SK-N-MC (cell line): ENCODE data around the gene NLGN1.

Source experiments
- DNase-seq: peaks from one replicate; pipeline ENCODE4 v3.0.0-alpha.2; 2011; ENCODE audit warnings: low read depth, low spot score
- H3K27ac ChIP-seq: fragments of 200-600 bp; sonication (generic); 2 replicates; pipeline ENCODE4 v1.5.1; 2016; ENCODE audit warnings: mixed run types
- H3K36me3 ChIP-seq: fragments of 200-600 bp; sonication (generic); 2 replicates; pipeline ENCODE4 v1.6.1; 2017; ENCODE audit warnings: antibody characterized with exemption, low read length, mixed read lengths; ENCODE audit not compliant: insufficient read depth
- H3K4me3 ChIP-seq: fragments of 200-600 bp; sonication (generic); 2 replicates; pipeline ENCODE4 v1.5.1; 2016
- H3K9ac ChIP-seq: fragments of 200-600 bp; sonication (generic); 2 replicates; pipeline ENCODE4 v1.8.0; 2017; ENCODE audit warnings: mixed run types, mixed read lengths; ENCODE audit not compliant: insufficient read length
- H3K9me3 ChIP-seq: fragments of 200-600 bp; sonication (generic); 2 replicates; pipeline ENCODE4 v1.6.1; 2017; ENCODE audit warnings: low read depth, mild to moderate bottlenecking, antibody characterized with exemption, low read length, moderate library complexity, mixed read lengths
- EZH2 ChIP-seq: fragments of 200-600 bp; sonication (generic); IDR thresholded peaks from one replicate; pipeline ENCODE4 v1.6.1; 2017; ENCODE audit warnings: antibody characterized with exemption
- FOXP2 ChIP-seq: optimal IDR thresholded peaks from 2 replicates; pipeline ENCODE3; 2011; ENCODE audit warnings: mild to moderate bottlenecking, moderate library complexity; ENCODE audit not compliant: insufficient read depth; ENCODE audit errors: extremely low read length, control extremely low read depth
- POLR2AphosphoS5 ChIP-seq: IDR thresholded peaks from 2 replicates; pipeline ENCODE4 v1.6.1; 2012; ENCODE audit warnings: mild to moderate bottlenecking, low read depth, low read length, borderline replicate concordance

NLGN1 gene

GRCh38 chr3:174285242-174285864 is 887.8 kb downstream of the NLGN1 start:
- Histone ChIP-seq H3K27ac (peak overlapping the region; percentile 39; the same call in 1 of the 2 replicates), H3K9ac (no peak overlapping the region), H3K9me3 (no peaks in the 10 kb centered on the region), H3K36me3 (no peaks in the 10 kb centered on the region), H3K4me3 (peak overlapping the region; percentile 1; the same call in 1 of the 2 replicates)
- TF ChIP-seq FOXP2 (no peak), EZH2 (no peak), POLR2AphosphoS5 (no peak)
- DNase-seq = no peak

- no peak overlapping the region for H3K9ac ChIP-seq
- no peaks in the 10 kb centered on the region for H3K36me3 ChIP-seq
- H3K27ac ChIP-seq = no peak overlapping the region
- no peak overlapping the region for H3K4me3 ChIP-seq
- TF ChIP-seq FOXP2 = no peak
- no peak for TF ChIP-seq EZH2
- TF ChIP-seq POLR2AphosphoS5 = no peak
- H3K9me3 ChIP-seq = no peaks in the 10 kb centered on the region
- no peak for DNase-seq
Measured at GRCh38 chr3:174287705-174288104, 890.2 kb downstream of the NLGN1 start.

- Histone ChIP-seq H3K9me3 (0 out of 2 replicates have a peak, but pooled peaks cover 3% of the 10 kb centered on the region), H3K27ac (peak overlapping the region; percentile 87; the same call in 1 of the 2 replicates), H3K4me3 (no peak overlapping the region), H3K36me3 (no peaks in the 10 kb centered on the region), H3K9ac (no peak overlapping the region)
- DNase-seq = no peak
- TF ChIP-seq POLR2AphosphoS5 = no peak
- no peak for TF ChIP-seq EZH2
- no peak for TF ChIP-seq FOXP2
Measured at GRCh38 chr3:174294616-174295015, 897.1 kb downstream of the NLGN1 start.

- Histone ChIP-seq H3K9ac (peak overlapping the region; percentile 35), H3K36me3 (no peaks in the 10 kb centered on the region), H3K4me3 (peak overlapping the region; percentile 71), H3K27ac (peak overlapping the region; percentile 87), H3K9me3 (0 out of 2 replicates have a peak, but pooled peaks cover 3% of the 10 kb centered on the region)
- peak; percentile 61 for DNase-seq
- TF ChIP-seq POLR2AphosphoS5 (no peak; the same call in 1 of the 2 replicates), EZH2 (no peak), FOXP2 (no peak)
Measured at GRCh38 chr3:174295306-174296092, 898.0 kb downstream of the NLGN1 start.

GRCh38 chr3:174302746-174303315 is 905.3 kb downstream of the NLGN1 start:
- no peak for TF ChIP-seq EZH2
- TF ChIP-seq POLR2AphosphoS5 = no peak
- no peak for TF ChIP-seq FOXP2
- 0 out of 2 replicates have a peak, but pooled peaks cover 3% of the 10 kb centered on the region for H3K9me3 ChIP-seq
- no peak overlapping the region for H3K4me3 ChIP-seq
- no peaks in the 10 kb centered on the region for H3K36me3 ChIP-seq
- DNase-seq = no peak
- no peak overlapping the region for H3K9ac ChIP-seq
- no peak overlapping the region for H3K27ac ChIP-seq

GRCh38 chr3:174303907-174304560 is 906.5 kb downstream of the NLGN1 start:
- no peaks in the 10 kb centered on the region for H3K9me3 ChIP-seq
- H3K9ac ChIP-seq = no peak overlapping the region
- H3K4me3 ChIP-seq = no peak overlapping the region
- no peak for DNase-seq
- H3K36me3 ChIP-seq = no peaks in the 10 kb centered on the region
- peak overlapping the region; percentile 28; the same call in 1 of the 2 replicates for H3K27ac ChIP-seq
- TF ChIP-seq EZH2 = no peak
- TF ChIP-seq FOXP2 = no peak
- TF ChIP-seq POLR2AphosphoS5 = no peak

- H3K9ac ChIP-seq = no peak overlapping the region
- DNase-seq = no peak
Measured at GRCh38 chr3:174308736-174309135, 911.2 kb downstream of the NLGN1 start.

GRCh38 chr3:174310475-174310983 is 913.0 kb downstream of the NLGN1 start:
- DNase-seq = no peak
- Histone ChIP-seq H3K4me3 (no peak overlapping the region), H3K27ac (no peak overlapping the region), H3K36me3 (no peaks in the 10 kb centered on the region), H3K9ac (no peak overlapping the region), H3K9me3 (no peaks in the 10 kb centered on the region)
- no peak for TF ChIP-seq FOXP2
- no peak for TF ChIP-seq POLR2AphosphoS5

More at GRCh38 chr3:174308736-174309135, 911.2 kb downstream of the NLGN1 start:
- Histone ChIP-seq H3K27ac (no peak overlapping the region), H3K9me3 (no peaks in the 10 kb centered on the region), H3K36me3 (no peaks in the 10 kb centered on the region), H3K4me3 (no peak overlapping the region)
- TF ChIP-seq POLR2AphosphoS5 (no peak), EZH2 (no peak), FOXP2 (no peak)
